Adipocyte (in vitro differentiated cells): ENCODE results near the gene MACC1.

Experiments used
- DNase-seq: peaks from one replicate; pipeline ENCODE4 v3.0.0-alpha.2; 2015; ENCODE audit warnings: low read depth
- H3K27me3 ChIP-seq: replicated peaks from 2 replicates; pipeline ENCODE4 v1.7.0; 2013; ENCODE audit warnings: mild to moderate bottlenecking, low read length, moderate library complexity; ENCODE audit not compliant: control insufficient read depth, insufficient read depth
- H3K36me3 ChIP-seq: 2 replicates; pipeline ENCODE4 v1.7.0; 2013; ENCODE audit warnings: low read length, mild to moderate bottlenecking, moderate library complexity; ENCODE audit not compliant: control insufficient read depth, insufficient read depth, severe bottlenecking
- H3K4me1 ChIP-seq: 2 replicates; pipeline ENCODE4 v1.7.0; 2013; ENCODE audit warnings: mild to moderate bottlenecking, low read length, moderate library complexity; ENCODE audit not compliant: control insufficient read depth, insufficient read depth
- H3K4me3 ChIP-seq: 2 replicates; pipeline ENCODE4 v1.7.0; 2013; ENCODE audit warnings: mild to moderate bottlenecking, low read length, moderate library complexity
- H3K9ac ChIP-seq: 2 replicates; pipeline ENCODE4 v1.7.0; 2013; ENCODE audit warnings: mild to moderate bottlenecking, low read length, moderate library complexity
- H3K9me3 ChIP-seq: 2 replicates; pipeline ENCODE4 v1.7.0; 2013; ENCODE audit warnings: mild to moderate bottlenecking, low read length, moderate library complexity; ENCODE audit not compliant: control insufficient read depth

Gene MACC1

DNA sequence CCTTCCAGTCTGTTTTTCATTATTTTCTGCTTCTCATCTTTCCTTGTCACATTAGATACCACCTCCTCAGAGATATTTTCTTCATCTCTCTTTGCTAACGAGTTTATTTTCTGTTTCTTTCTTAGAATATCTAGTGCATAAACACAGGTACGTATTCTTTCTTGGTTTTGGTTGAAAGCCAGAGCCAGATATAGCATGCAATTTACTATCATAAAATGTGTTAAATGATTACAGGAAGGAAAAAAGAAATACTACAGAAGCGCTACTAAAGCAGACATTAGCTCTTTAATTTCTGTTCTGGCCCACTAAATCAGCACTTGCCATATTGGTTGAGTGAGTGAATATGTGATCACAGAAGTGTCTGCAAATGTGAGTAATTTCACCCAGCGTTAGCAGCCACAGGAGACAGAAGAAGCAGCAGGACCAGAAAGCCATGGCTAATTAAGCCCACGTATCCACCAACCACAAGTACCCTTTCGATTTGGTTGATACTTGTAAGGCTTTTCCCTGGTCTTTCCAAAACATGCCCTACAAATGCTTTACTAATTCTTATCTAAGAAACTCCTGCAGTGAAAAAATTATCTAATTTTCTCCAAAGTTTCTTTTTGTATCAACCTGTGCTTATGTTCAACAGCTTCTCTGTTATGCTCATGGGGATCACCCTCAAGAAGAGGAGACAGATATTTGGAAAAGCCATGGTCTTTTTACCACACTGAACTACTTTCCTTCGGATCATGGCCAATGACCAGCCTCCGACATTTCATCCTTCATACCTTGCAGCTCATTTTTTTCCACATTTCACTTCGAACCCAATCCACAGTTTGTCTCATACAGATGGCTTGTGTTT is 23.1 kb upstream of the MACC1 start:
- no peaks in the 10 kb centered on the region for H3K27me3 ChIP-seq
- H3K4me1 ChIP-seq: peaks cover 23% of the 10 kb centered on the region
- H3K9me3 ChIP-seq: no peaks in the 10 kb centered on the region
- no peaks in the 10 kb centered on the region for H3K36me3 ChIP-seq
- no peak overlapping the region for H3K9ac ChIP-seq
- no peak for DNase-seq
- no peak overlapping the region for H3K4me3 ChIP-seq

DNA sequence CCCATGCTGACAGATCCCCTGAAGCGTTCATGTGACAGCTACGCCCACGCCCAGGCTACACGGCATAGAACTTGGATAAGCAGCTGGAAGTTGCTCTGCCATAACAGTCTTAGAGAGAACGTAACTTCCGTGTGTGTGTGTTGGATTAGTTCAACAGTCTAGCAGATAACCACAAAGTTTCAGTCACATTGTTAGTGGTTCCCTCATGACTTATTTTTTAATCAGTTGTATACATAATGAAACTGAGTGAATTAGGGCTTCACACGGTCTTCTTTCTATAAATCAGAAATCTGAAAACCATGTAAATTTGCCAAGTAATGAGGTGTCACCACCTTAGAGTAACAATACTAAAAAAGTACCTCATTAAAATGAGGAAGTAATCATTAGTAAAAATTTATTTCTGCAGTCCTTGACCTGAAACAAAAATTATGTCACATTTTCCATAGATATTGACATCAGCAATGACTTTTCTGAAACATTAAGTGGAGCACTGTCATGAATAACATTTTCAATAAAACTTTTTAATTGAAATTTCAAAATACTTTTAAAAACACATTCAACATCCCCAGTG is 21.7 kb upstream of the MACC1 start:
- H3K36me3 ChIP-seq: no peaks in the 10 kb centered on the region
- no peak overlapping the region for H3K4me3 ChIP-seq
- H3K4me1 ChIP-seq: peaks cover 14% of the 10 kb centered on the region
- H3K9me3 ChIP-seq: no peaks in the 10 kb centered on the region
- H3K27me3 ChIP-seq: no peaks in the 10 kb centered on the region
- no peak for DNase-seq
- no peak overlapping the region for H3K9ac ChIP-seq

DNA sequence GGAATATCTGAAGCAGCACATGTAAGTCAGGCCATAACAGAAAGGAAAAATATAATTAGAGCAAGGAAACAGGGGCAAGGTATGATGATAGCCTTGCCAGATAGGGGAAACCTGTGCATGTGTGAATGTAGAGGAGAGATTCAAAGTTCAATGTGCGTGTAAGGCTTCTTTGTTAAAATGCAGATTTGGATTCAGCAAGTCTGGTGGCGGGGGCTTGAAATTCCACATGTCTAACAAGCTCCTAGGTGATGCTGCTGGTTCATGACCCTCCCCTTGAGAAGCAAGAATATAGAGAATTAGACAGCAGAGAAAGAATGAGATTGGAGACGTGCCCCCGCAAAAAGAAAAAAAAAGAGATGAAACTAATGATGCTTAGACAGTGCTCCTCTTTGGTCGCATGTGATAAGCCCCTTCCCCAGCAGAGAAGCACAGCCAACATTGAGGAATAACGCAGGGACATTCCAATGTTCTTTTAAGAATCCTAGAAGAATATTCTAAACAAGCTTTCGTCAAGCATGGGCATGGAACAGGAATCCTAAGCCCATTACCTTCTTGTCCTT is 21.1 kb upstream of the MACC1 start:
- H3K27me3 ChIP-seq: no peaks in the 10 kb centered on the region
- peaks cover 14% of the 10 kb centered on the region for H3K4me1 ChIP-seq
- H3K9me3 ChIP-seq: no peaks in the 10 kb centered on the region
- no peak for DNase-seq
- H3K36me3 ChIP-seq: no peaks in the 10 kb centered on the region
- no peak overlapping the region for H3K9ac ChIP-seq
- no peak overlapping the region for H3K4me3 ChIP-seq

DNA sequence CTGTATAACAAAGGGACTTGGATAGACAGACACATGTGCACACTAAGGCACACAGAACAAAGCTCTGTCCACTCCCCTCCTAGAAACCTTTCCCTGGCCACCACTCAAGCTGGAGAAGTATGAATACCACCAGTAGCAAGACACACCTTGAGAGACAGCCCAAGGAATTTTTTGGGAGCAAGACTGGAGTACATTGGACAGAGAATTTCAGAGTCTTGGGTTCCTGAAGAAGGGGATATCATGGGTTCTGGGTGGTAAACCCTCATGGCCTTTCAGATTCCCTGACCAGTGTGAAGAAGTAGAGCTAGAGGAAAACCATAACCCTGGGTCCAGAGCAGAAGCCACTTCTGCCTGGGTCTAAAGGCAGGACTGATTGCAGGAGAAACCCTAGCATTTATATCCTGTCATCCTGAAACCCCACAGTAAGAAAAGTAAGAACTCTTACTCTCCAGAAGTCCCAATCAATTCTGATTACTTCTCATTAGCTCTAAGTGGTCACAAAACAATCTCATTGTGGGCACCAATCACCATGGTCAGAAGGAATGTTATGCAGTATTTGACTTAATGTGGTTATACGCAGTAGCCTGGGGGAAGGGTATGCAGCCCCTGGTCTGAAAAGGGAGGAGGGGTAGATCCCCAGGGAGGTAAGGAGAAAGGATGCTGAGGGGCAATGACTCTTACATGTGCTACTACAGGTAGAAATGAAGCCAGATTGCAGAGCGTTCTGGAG is 20.4 kb upstream of the MACC1 start:
- H3K36me3 ChIP-seq: no peaks in the 10 kb centered on the region
- peaks cover 14% of the 10 kb centered on the region for H3K4me1 ChIP-seq
- H3K9me3 ChIP-seq: no peaks in the 10 kb centered on the region
- H3K4me3 ChIP-seq: no peak overlapping the region
- DNase-seq: no peak
- H3K27me3 ChIP-seq: no peaks in the 10 kb centered on the region
- H3K9ac ChIP-seq: no peak overlapping the region

DNA sequence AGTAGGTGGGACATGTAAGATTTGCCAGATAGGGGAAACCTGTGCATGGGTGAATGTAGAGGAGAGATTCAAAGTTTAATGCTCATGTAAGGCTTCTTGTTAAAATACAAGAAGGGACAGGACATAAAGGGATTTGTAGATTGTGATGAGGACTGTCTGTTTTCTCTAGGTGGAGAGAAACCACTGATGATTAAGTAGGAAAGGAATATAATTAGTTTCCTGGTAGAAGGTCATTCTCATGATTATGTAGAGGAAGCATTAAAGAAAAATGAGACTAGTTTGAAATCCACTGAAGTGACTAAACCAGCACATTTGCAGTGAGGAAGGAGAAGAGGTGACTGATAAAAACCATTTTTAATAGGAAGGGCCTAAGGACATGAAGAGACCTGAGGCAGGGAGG is 19.6 kb upstream of the MACC1 start:
- Histone ChIP-seq H3K27me3 (no peaks in the 10 kb centered on the region), H3K4me1 (peaks cover 10% of the 10 kb centered on the region), H3K9ac (no peak overlapping the region), H3K4me3 (no peak overlapping the region), H3K36me3 (no peaks in the 10 kb centered on the region), H3K9me3 (no peaks in the 10 kb centered on the region)
- no peak for DNase-seq

DNA sequence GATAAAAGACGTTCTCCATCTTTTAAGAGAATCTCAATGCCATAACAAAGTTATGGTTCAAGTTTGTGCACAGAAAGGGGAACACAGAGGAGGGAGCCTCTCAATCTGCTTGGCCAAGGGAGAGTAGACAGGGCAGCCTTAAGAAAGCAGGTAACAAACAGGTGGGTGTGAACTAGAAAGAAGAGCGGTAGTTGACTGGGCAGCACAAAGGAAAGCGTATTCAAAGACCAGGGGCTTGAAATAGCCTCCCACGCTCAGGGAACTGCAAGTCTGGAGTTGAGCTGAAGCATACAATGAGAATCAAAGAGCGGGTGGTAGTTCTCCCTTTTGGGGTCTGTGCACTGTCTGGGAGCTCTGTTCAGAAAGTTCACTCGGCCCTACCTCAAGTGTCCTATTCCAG is 18.9 kb upstream of the MACC1 start:
- no peaks in the 10 kb centered on the region for H3K27me3 ChIP-seq
- H3K9ac ChIP-seq: no peak overlapping the region
- H3K4me3 ChIP-seq: no peak overlapping the region
- no peaks in the 10 kb centered on the region for H3K9me3 ChIP-seq
- DNase-seq: no peak
- H3K36me3 ChIP-seq: no peaks in the 10 kb centered on the region
- peaks cover 5% of the 10 kb centered on the region for H3K4me1 ChIP-seq

DNA sequence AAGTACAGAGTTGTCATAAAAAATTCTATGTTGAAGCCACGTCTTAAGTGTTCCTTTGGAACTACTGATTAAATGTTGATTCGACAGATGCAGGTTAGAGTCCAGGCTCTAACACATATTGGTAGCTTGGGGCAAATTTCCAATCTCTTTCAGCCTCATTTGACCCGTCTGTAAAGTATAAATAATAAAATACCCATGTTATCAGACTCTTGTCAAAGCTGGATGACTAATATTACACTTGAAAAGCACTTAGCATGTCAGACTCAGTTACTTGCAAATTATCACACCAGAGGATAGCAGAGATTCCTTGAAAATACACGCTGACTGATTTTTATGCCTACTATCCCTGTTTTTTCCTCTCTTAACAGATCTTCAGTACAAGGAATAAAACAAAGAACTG is 18.1 kb upstream of the MACC1 start:
- no peak for DNase-seq
- H3K9me3 ChIP-seq: no peaks in the 10 kb centered on the region
- no peaks in the 10 kb centered on the region for H3K36me3 ChIP-seq
- H3K4me1 ChIP-seq: peaks cover 4% of the 10 kb centered on the region
- no peak overlapping the region for H3K4me3 ChIP-seq
- no peaks in the 10 kb centered on the region for H3K27me3 ChIP-seq
- no peak overlapping the region for H3K9ac ChIP-seq

DNA sequence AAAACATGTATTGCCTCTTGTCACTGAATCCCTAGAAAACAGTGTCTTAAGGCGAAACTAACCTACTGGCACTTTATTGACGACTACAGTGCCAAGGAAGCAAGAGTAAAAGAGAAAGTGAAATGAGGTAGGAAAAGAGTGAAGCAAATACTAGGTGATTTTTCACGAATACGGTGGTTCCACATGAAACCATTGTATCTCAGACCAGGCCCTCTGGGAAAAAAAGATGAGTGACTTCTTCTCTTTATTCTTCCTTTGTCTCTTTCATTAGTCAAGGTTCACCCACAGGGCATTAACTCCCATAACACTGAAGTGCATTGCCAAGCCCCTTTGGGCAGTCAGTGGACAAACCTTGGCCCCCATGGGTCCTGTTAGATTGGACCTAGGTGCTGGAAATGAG is 16.2 kb upstream of the MACC1 start:
- H3K36me3 ChIP-seq: no peaks in the 10 kb centered on the region
- no peaks in the 10 kb centered on the region for H3K9me3 ChIP-seq
- H3K9ac ChIP-seq: no peak overlapping the region
- H3K4me1 ChIP-seq: peaks cover 8% of the 10 kb centered on the region
- no peak for DNase-seq
- no peaks in the 10 kb centered on the region for H3K27me3 ChIP-seq
- no peak overlapping the region for H3K4me3 ChIP-seq

DNA sequence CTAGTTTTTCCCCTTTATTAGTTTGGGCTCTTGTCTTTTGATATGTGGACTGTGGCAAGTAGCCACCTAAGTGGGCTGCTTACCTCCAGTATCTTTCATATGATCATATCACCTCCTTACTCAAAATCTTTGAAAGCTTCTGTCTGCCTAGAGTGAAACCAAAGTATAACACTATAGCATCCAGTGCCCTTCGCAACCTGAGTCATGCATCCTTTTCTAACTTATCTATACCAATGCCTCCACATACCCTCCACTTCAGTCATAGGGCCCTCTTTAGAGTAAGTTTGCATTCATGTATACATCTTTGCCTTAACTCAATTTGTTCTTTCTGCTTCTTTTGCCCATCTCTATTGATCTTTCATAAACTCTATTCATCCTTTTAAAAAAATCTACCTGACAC is 15.7 kb upstream of the MACC1 start:
- H3K9me3 ChIP-seq: no peaks in the 10 kb centered on the region
- H3K9ac ChIP-seq: no peak overlapping the region
- no peaks in the 10 kb centered on the region for H3K27me3 ChIP-seq
- H3K36me3 ChIP-seq: no peaks in the 10 kb centered on the region
- DNase-seq: no peak
- no peak overlapping the region for H3K4me3 ChIP-seq
- peaks cover 8% of the 10 kb centered on the region for H3K4me1 ChIP-seq

DNA sequence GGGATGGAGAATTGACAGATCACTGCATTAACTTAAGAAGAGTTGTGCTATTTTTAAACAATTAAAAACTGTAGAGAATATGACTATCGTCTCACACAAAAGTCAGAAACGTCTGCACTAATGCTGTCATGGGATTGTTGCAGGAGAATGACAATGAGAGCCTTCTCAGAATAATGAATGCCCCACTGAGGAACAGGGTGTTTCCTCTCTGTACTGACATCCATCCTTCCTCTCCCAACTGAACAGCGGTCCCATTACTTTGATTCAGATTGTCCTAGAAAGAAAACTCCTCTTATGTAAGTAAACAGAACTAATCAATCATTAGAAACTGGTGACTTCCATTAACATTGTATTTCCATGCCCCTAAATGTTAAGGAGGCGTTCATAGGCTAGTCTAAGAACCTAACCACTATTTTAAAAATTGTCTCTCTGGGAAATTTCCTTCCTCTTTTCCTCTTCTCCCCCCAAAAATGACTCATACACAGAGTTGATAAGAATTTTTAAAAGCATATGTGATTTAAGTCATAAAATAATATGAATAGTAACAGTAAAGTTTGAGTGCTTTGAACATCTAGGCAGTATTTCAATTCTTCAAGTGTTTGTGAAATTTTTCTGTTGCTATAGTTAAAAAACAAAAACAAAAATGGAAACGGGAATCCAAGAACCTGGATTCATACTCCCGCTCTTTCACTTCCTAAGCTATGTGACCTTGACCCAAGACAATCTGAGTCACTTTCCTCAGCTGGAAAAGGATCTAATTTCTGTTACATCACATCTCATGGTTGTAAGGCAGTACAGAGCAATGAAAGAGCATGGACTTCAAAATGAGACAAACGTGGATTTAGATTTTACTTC is 12.7 kb upstream of the MACC1 start:
- DNase-seq: peak; percentile 88
- Histone ChIP-seq H3K4me3 (no peak overlapping the region), H3K9ac (no peak overlapping the region), H3K27me3 (no peaks in the 10 kb centered on the region), H3K36me3 (no peaks in the 10 kb centered on the region), H3K4me1 (peaks cover 8% of the 10 kb centered on the region), H3K9me3 (no peaks in the 10 kb centered on the region)
